Neural progenitor cell (in vitro differentiated cells): Measurements from ENCODE around the gene DPP7.
A peak's percentile ranks its signal among the peaks of the same experiment; 100 is the strongest.

Experiments used
- EZH2 ChIP-seq: fragments of 200-600 bp; sonication (generic); IDR thresholded peaks from 2 replicates; pipeline ENCODE4 v1.6.1; 2017; ENCODE audit warnings: antibody characterized with exemption, mild to moderate bottlenecking, moderate library complexity
- EZH2phosphoT487 ChIP-seq: fragments of 200-600 bp; sonication (generic); IDR thresholded peaks from 2 replicates; pipeline ENCODE4 v1.6.1; 2017; ENCODE audit warnings: antibody characterized with exemption
- TF ChIP-seq, protein P1 (sequence below): fragments of 200-600 bp; sonication (generic); IDR thresholded peaks from 2 replicates; pipeline ENCODE4 v1.5.1; 2017; ENCODE audit warnings: antibody characterized with exemption, mild to moderate bottlenecking

DNA sequence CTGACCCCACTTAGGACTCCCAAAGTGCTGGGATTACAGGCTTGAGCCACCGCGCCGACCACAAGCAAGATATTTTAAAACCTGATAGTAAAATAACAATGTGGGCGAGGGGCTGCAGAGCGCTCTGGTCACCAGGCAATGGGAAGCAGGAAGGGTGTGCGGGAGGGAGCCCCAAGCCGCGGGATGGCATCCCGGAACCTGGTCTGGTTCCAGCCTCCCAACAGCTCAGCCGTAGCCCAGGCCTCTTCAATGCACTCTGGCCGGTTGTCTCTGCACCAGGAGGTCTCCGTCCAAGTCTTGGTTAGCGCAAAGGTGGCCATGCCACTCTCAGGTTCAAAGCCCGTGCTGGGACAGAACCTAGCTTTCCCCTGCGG is 37.9 kb downstream of the DPP7 start:
- TF ChIP-seq, protein P1, sequence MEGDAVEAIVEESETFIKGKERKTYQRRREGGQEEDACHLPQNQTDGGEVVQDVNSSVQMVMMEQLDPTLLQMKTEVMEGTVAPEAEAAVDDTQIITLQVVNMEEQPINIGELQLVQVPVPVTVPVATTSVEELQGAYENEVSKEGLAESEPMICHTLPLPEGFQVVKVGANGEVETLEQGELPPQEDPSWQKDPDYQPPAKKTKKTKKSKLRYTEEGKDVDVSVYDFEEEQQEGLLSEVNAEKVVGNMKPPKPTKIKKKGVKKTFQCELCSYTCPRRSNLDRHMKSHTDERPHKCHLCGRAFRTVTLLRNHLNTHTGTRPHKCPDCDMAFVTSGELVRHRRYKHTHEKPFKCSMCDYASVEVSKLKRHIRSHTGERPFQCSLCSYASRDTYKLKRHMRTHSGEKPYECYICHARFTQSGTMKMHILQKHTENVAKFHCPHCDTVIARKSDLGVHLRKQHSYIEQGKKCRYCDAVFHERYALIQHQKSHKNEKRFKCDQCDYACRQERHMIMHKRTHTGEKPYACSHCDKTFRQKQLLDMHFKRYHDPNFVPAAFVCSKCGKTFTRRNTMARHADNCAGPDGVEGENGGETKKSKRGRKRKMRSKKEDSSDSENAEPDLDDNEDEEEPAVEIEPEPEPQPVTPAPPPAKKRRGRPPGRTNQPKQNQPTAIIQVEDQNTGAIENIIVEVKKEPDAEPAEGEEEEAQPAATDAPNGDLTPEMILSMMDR, result no peak
- TF ChIP-seq EZH2phosphoT487 (peak; percentile 60), EZH2 (peak; percentile 74)
